Measurements from ENCODE around the gene MYRFL.

GRCh38 chr12:69779928-69780327 is 45.1 kb upstream of the MYRFL start:
- TF ChIP-seq, protein P1, sequence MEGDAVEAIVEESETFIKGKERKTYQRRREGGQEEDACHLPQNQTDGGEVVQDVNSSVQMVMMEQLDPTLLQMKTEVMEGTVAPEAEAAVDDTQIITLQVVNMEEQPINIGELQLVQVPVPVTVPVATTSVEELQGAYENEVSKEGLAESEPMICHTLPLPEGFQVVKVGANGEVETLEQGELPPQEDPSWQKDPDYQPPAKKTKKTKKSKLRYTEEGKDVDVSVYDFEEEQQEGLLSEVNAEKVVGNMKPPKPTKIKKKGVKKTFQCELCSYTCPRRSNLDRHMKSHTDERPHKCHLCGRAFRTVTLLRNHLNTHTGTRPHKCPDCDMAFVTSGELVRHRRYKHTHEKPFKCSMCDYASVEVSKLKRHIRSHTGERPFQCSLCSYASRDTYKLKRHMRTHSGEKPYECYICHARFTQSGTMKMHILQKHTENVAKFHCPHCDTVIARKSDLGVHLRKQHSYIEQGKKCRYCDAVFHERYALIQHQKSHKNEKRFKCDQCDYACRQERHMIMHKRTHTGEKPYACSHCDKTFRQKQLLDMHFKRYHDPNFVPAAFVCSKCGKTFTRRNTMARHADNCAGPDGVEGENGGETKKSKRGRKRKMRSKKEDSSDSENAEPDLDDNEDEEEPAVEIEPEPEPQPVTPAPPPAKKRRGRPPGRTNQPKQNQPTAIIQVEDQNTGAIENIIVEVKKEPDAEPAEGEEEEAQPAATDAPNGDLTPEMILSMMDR (IDR thresholded peaks at IDR 0.05), result no peak
- TF ChIP-seq POLR2A (IDR thresholded peaks at IDR 0.05) (no peak), EP300 (IDR thresholded peaks at IDR 0.05) (no peak)
